Measurements from ENCODE around the gene RABL2A.

- TF ChIP-seq CTCF (IDR thresholded peaks at IDR 0.05) (no peak), POLR2A (IDR thresholded peaks at IDR 0.05) (no peak)
Measured at GRCh38 chr2:113685471-113685870, 58.4 kb downstream of the RABL2A start.
